Colonic mucosa (tissue), 4 donors: ENCODE results near the gene NIPAL1. TPM values are rescaled to one million over a fixed set of nuclear protein-coding genes. Genes with fewer than 3 reads are reported as not detected.

ENCODE experiments used
- DNase-seq: peaks from one replicate; pipeline ENCODE4 v3.0.0-alpha.2; 2020
- H3K27ac ChIP-seq: fragments of 200-600 bp; one replicate; pipeline ENCODE4 v1.8.0; 2021
- H3K27me3 ChIP-seq: fragments of 200-600 bp; one replicate; pipeline ENCODE4 v1.8.0; 2021
- H3K36me3 ChIP-seq: fragments of 200-600 bp; one replicate; pipeline ENCODE4 v1.8.0; 2021
- H3K4me1 ChIP-seq: fragments of 200-600 bp; one replicate; pipeline ENCODE4 v1.8.0; 2021; ENCODE audit warnings: mild to moderate bottlenecking
- H3K4me3 ChIP-seq: fragments of 200-600 bp; one replicate; pipeline ENCODE4 v1.8.0; 2021
- H3K9ac ChIP-seq, 2 donors: one replicate each; pipeline ENCODE4 v1.7.0; 2013; ENCODE audit warnings: control low read depth in 2 of 2, low read depth in 2 of 2, low read length in 2 of 2
- H3K9me3 ChIP-seq: fragments of 200-600 bp; one replicate; pipeline ENCODE4 v1.8.0; 2021
- intact Hi-C: fragments of 100-400 bp; cut with DNase I; formaldehyde crosslinking; loops from one replicate; pipeline ENCODE4 v1.14.1; 2022
- total RNA-seq, 2 donors: library from RNA; stranded (reverse); fragmentation: NEBNext Ultra II Directional in 1 of 2; extraction: Animal tissue kit (Norgen Biotek cat#: 25700) in 1 of 2; gene quantifications; one replicate each; pipeline ENCODE4 v1.2.1, GENCODE V29; 2021
- TF ChIP-seq, protein P1 (sequence below): fragments of 200-600 bp; IDR thresholded peaks from one replicate; pipeline ENCODE4 v1.8.0; 2022; ENCODE audit warnings: antibody characterized with exemption, mild to moderate bottlenecking
- donor health status: healthy.
- donor health status: DM: no; HTN: no; CAD: no.
- donor health status: DM: no; HTN: no; CAD: no.

NIPAL1 gene
- total RNA-seq, 2 donors from 2014 or later: 38.7 to 47.9 TPM

DNA sequence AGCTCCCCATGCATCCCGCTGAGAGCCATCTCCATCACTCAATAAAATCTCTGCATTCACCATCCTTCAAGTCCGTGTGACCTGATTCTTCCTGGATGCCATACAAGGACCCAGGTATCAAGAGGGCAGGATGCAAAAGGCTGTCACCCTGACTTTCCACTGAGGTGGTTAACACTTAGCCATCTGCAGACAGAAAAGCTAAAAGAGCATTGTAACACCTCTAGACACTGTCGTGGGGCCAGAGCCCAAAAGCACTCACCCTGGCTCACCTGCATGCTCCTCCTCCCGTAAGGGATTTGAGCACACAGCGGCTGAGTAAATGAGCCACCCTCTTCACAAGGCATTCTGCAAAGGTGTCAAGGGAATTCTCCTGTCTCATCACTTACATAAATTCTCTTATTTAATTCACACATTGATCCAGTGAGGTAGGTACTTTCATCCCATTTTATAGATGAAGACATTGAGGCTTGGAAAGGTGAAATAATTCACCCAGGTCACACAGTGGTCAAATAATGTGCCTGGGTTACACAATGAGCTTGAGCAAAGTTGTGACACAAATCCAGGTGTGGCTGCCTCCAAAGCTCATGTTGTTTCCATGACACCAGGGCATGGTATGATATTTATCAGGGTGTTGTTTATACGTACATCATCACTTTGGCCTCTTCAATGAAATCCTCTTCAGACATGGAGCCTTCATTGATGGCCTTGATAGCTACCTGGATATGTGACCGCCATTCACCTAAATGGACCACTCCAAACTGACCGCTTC is 69.4 kb downstream of the NIPAL1 start:
- H3K27ac ChIP-seq: no peak overlapping the region
- H3K36me3 ChIP-seq: no peaks in the 10 kb centered on the region
- intact Hi-C loops: loop anchor here (2.0 to 10.0 kb wide), 3 partner anchors 83 to 401 kb away; no protein-coding TSS in a partner anchor
- H3K4me1 ChIP-seq: no peaks in the 10 kb centered on the region
- DNase-seq: no peak
- H3K9me3 ChIP-seq: no peaks in the 10 kb centered on the region
- no peak overlapping the region for H3K4me3 ChIP-seq
- no peak overlapping the region for H3K9ac ChIP-seq
- H3K27me3 ChIP-seq: no peaks in the 10 kb centered on the region
- TF ChIP-seq, protein P1, sequence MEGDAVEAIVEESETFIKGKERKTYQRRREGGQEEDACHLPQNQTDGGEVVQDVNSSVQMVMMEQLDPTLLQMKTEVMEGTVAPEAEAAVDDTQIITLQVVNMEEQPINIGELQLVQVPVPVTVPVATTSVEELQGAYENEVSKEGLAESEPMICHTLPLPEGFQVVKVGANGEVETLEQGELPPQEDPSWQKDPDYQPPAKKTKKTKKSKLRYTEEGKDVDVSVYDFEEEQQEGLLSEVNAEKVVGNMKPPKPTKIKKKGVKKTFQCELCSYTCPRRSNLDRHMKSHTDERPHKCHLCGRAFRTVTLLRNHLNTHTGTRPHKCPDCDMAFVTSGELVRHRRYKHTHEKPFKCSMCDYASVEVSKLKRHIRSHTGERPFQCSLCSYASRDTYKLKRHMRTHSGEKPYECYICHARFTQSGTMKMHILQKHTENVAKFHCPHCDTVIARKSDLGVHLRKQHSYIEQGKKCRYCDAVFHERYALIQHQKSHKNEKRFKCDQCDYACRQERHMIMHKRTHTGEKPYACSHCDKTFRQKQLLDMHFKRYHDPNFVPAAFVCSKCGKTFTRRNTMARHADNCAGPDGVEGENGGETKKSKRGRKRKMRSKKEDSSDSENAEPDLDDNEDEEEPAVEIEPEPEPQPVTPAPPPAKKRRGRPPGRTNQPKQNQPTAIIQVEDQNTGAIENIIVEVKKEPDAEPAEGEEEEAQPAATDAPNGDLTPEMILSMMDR: no peak

Other genes with a start within 250 kb of the NIPAL1 start
- gene CORIN, start 178.7 kb upstream of the NIPAL1 start, total RNA-seq: under 1 TPM; 0.15 to 0.50 TPM
- 10 to 100 TPM in 1 of 2 donors, 1 to 10 TPM in 1; 9.8 to 11.7 TPM for gene NFXL1, start 102.2 kb upstream of the NIPAL1 start, total RNA-seq
- gene CNGA1, start 91 bp upstream of the NIPAL1 start, total RNA-seq: 10 to 100 TPM in 1 of 2 donors, 1 to 10 TPM in 1; 2.6 to 15.9 TPM
- under 1 TPM; 0.57 to 0.72 TPM for gene TXK, start 117.5 kb downstream of the NIPAL1 start, total RNA-seq